OCI-LY7 (cell line): ENCODE measurements around the gene ABHD17A. TPM values are rescaled to one million over a fixed set of nuclear protein-coding genes. Genes with fewer than 3 reads are reported as not detected.
"Not testable (repeated sequence)": the region's sequence is repeated elsewhere in the genome, so short reads cannot be mapped to it uniquely, and the experiment has no call there.

Source experiments
- BruUV-seq: library from RNA; stranded (reverse); fragments of 400-500 nt; replicated peaks from 2 replicates; lab custom pipeline; 2021; lab: Mats Ljungman, UMichigan
- CTCF ChIA-PET: fragments of 300-600 bp; sonication (Branson Sonifier 250); formaldehyde crosslinking; loops from one replicate; lab custom pipeline; 2022; ENCODE audit warnings: antibody characterized with exemption; ENCODE audit not compliant: unreplicated experiment; lab: Charles Lee
- POLR2A ChIA-PET: fragments of 300-600 bp; sonication (Branson Sonifier 250); formaldehyde crosslinking; loops from one replicate; lab custom pipeline; 2022; ENCODE audit warnings: antibody characterized with exemption; lab: Charles Lee
- DNase-seq: peaks from one replicate; pipeline ENCODE4 v3.0.0-alpha.2; 2015; ENCODE audit warnings: low spot score
- H2AFZ ChIP-seq: fragments of 200-600 bp; sonication (generic), shearing (Covaris generic); 2 replicates; pipeline ENCODE4 v1.6.1; 2014; ENCODE audit warnings: mild to moderate bottlenecking, antibody characterized with exemption, low read length, moderate library complexity
- H3K27ac ChIP-seq: fragments of 200-600 bp; sonication (generic); 2 replicates; pipeline ENCODE4 v1.5.1; 2014; ENCODE audit warnings: mixed run types, low read depth, mild to moderate bottlenecking, moderate library complexity, low read length, inconsistent platforms; ENCODE audit not compliant: poor library complexity, severe bottlenecking
- H3K36me3 ChIP-seq: fragments of 200-600 bp; sonication (generic); 2 replicates; pipeline ENCODE4 v1.6.1; 2014; ENCODE audit warnings: mild to moderate bottlenecking, antibody characterized with exemption, low read length, moderate library complexity, mixed read lengths; ENCODE audit not compliant: insufficient read depth
- H3K4me1 ChIP-seq: fragments of 200-600 bp; sonication (generic); 2 replicates; pipeline ENCODE4 v1.5.1; 2014; ENCODE audit warnings: mild to moderate bottlenecking, low read length; ENCODE audit not compliant: insufficient read depth, poor library complexity, severe bottlenecking
- H3K4me2 ChIP-seq: fragments of 200-600 bp; sonication (generic); 2 replicates; pipeline ENCODE4 v1.6.1; 2014; ENCODE audit warnings: mild to moderate bottlenecking, low read length
- H3K4me3 ChIP-seq: fragments of 200-600 bp; sonication (generic); 2 replicates; pipeline ENCODE4 v1.5.1; 2014; ENCODE audit warnings: mild to moderate bottlenecking, low read depth, low read length; ENCODE audit not compliant: poor library complexity, severe bottlenecking
- H3K79me2 ChIP-seq: fragments of 200-600 bp; sonication (generic); 2 replicates; pipeline ENCODE4 v1.6.1; 2016; ENCODE audit warnings: low read depth, mild to moderate bottlenecking, low read length, moderate library complexity, mixed read lengths; ENCODE audit not compliant: insufficient read depth
- H3K9me2 ChIP-seq: fragments of 200-600 bp; sonication (generic); 2 replicates; pipeline ENCODE4 v1.6.1; 2016; ENCODE audit warnings: mild to moderate bottlenecking, low read length, mixed read lengths; ENCODE audit not compliant: insufficient read depth
- H3K9me3 ChIP-seq: fragments of 200-600 bp; sonication (generic); 2 replicates; pipeline ENCODE4 v1.6.1; 2014; ENCODE audit warnings: mild to moderate bottlenecking, mixed run types, low read length, mixed read lengths
- H4K20me1 ChIP-seq: fragments of 200-600 bp; sonication (generic); 2 replicates; pipeline ENCODE4 v1.6.1; 2014; ENCODE audit warnings: mild to moderate bottlenecking, antibody characterized with exemption, low read length, moderate library complexity, mixed read lengths; ENCODE audit not compliant: insufficient read depth
- EZH2phosphoT487 ChIP-seq: fragments of 200-600 bp; sonication (generic); IDR thresholded peaks from 2 replicates; pipeline ENCODE4 v1.6.1; 2018; ENCODE audit warnings: low read depth, borderline replicate concordance, mild to moderate bottlenecking, mixed run types, antibody characterized with exemption, low read length, moderate library complexity, mixed read lengths
- intact Hi-C: fragments of 100-400 bp; cut with micrococcal nuclease; formaldehyde crosslinking; loops from one replicate; pipeline ENCODE4 v1.10.0; 2022; ENCODE audit not compliant: unreplicated experiment
- total RNA-seq, 2 experiments: library from RNA; depleted of rRNA in 1 of 2; stranded (reverse); fragments of >200 nt in 1 of 2; shearing (Covaris generic) in 1 of 2; gene quantifications; 2 replicates each; pipeline ENCODE4 v1.2.3, GENCODE V29; 2014 to 2022
- TF ChIP-seq, protein P1 (sequence below): fragments of 200-600 bp; sonication (generic); conservative IDR thresholded peaks from 2 replicates; pipeline ENCODE4 v1.5.1; 2014; ENCODE audit warnings: mild to moderate bottlenecking, antibody characterized with exemption, low read length, moderate library complexity, mixed read lengths

ABHD17A gene
- total RNA-seq, 2 experiments from 2014 or later, result 71.3 to 130 TPM

DNA sequence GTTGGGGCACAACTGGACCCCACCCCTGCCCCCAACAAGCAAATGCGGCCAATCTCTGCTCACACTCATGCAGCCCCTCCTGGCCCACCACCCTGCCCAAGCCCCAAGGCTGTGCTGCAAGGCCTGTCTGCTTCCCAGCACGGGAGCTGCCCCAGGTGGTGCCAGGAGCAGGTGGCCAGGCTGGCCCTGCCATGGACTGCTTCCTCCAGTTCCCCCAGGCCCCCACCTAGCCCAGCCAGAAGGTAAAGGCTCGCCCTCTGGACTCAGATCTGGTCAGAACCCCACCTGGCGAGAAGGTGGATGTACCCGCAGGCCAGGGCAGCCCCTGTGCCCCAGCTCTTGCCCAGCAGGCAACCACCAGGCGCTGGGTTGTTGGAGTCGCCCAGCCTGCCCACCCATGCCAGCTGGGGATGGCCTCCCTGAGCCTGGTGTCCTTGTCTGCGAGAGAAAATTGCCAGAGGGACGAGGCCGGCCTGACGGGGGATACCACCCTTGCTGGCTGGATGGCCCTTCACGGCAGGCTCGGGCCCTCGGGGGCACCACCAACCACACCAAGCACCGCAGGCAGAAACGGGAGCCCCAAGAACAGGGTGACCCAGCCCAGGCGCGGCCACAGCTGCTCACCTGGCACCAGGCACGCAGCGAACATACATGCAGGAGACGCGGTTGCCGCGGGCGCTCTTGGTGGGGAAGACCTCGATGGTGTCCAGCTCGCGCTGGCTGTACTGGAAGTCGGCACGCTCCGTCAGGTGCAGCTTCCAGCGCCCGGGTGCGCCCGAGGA is 4.5 kb downstream of the ABHD17A start:
- DNase-seq, result no peak
- ChIA-PET POLR2A (no interaction called here), CTCF (no interaction called here)
- BruUV-seq, result no TSS peak
- Histone ChIP-seq H3K9me2 (no peaks in the 10 kb centered on the region), H3K36me3 (peaks cover 6% of the 10 kb centered on the region; the same call in 1 of the 2 replicates), H3K4me3 (no peak overlapping the region), H3K79me2 (peaks cover 36% of the 10 kb centered on the region), H3K4me1 (peaks cover 32% of the 10 kb centered on the region), H3K9me3 (no peaks in the 10 kb centered on the region), H3K4me2 (no peak overlapping the region), H4K20me1 (0 out of 2 replicates have a peak, but pooled peaks cover 5% of the 10 kb centered on the region), H3K27ac (no peak overlapping the region), H2AFZ (no peak overlapping the region)
- intact Hi-C loops, result no loop called here
- TF ChIP-seq EZH2phosphoT487, result no peak
- TF ChIP-seq, protein P1, sequence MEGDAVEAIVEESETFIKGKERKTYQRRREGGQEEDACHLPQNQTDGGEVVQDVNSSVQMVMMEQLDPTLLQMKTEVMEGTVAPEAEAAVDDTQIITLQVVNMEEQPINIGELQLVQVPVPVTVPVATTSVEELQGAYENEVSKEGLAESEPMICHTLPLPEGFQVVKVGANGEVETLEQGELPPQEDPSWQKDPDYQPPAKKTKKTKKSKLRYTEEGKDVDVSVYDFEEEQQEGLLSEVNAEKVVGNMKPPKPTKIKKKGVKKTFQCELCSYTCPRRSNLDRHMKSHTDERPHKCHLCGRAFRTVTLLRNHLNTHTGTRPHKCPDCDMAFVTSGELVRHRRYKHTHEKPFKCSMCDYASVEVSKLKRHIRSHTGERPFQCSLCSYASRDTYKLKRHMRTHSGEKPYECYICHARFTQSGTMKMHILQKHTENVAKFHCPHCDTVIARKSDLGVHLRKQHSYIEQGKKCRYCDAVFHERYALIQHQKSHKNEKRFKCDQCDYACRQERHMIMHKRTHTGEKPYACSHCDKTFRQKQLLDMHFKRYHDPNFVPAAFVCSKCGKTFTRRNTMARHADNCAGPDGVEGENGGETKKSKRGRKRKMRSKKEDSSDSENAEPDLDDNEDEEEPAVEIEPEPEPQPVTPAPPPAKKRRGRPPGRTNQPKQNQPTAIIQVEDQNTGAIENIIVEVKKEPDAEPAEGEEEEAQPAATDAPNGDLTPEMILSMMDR, result no peak

DNA sequence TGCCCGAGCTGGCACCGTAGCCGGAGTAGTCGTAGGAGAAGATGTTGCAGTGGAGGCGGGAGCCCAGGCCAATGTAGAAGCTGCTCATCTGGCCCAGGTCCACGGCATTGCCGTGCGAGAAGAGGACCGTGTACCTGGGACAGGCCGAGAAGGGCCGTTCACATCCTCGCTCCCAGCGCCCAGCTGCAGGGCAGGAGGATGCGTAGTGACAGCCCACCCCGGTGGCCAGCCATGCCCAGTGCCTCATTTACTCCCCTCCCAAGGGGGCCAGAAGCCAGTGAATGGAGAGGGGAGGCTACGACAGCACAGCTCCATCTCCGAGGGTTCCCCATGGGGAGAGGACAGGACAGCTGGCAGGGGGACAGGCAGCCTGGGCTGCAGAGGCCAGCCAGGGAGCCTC is 5.3 kb downstream of the ABHD17A start:
- DNase-seq, CTCF ChIA-PET, H3K4me3 ChIP-seq, H3K9me3 ChIP-seq, H2AFZ ChIP-seq, POLR2A ChIA-PET, intact Hi-C loops, H3K27ac ChIP-seq, H3K4me2 ChIP-seq, H3K9me2 ChIP-seq, H4K20me1 ChIP-seq, BruUV-seq: not testable (repeated sequence)
- Histone ChIP-seq H3K79me2 (peaks cover 44% of the 10 kb centered on the region), H3K4me1 (peaks cover 32% of the 10 kb centered on the region), H3K36me3 (peaks cover 11% of the 10 kb centered on the region; the same call in 1 of the 2 replicates)

DNA sequence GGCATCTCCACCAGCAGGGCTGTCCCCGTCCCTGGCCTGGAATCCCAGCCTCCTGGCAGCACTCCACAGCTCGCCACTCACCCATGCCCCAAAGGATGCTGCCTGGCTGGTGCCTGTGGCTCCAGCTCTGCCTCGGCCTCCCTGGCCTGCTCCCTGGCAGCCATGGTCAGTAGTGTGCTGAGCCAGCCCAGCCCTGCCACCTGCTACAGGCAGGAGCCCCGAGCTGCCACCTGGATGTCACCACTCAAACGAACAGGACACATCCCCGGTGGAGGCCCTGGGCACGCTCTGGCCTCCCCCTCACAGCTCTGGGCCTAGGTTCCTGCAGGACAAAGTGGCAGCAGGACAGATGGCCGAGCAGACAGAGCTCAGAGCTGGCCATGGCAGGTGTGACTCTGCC is 6.7 kb downstream of the ABHD17A start:
- Histone ChIP-seq H3K79me2 (peaks cover 44% of the 10 kb centered on the region), H3K4me1 (peaks cover 35% of the 10 kb centered on the region), H4K20me1 (peaks cover 13% of the 10 kb centered on the region), H3K36me3 (peaks cover 20% of the 10 kb centered on the region)
- H3K4me2 ChIP-seq, DNase-seq, BruUV-seq, POLR2A ChIA-PET, H3K9me3 ChIP-seq, H3K9me2 ChIP-seq, intact Hi-C loops, H3K27ac ChIP-seq, H2AFZ ChIP-seq, CTCF ChIA-PET, H3K4me3 ChIP-seq: not testable (repeated sequence)

DNA sequence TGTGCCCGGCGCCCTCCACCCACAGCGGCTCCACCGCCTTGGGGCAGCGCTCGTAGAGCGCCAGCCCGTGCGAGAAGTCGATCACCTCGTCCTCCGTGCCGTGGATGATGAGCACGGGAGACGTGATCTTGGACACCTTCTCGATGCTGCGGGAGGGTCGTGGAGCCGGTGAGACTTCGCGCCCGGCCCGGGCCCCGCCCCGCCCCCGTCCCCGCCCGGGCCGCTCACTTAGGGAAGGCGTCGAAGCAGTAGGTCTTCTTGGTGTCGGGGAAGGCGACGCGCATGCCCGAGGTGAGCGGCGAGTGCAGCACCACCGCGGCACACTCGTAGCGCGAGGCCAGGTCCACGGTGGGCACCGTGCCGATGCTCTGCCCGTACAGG is 8.0 kb downstream of the ABHD17A start:
- H3K4me3 ChIP-seq, POLR2A ChIA-PET, CTCF ChIA-PET, H3K4me2 ChIP-seq, H3K9me3 ChIP-seq, intact Hi-C loops, H2AFZ ChIP-seq, BruUV-seq, H3K27ac ChIP-seq, H3K9me2 ChIP-seq, DNase-seq: not testable (repeated sequence)
- H4K20me1 ChIP-seq, result peaks cover 13% of the 10 kb centered on the region
- peaks cover 44% of the 10 kb centered on the region for H3K79me2 ChIP-seq
- peaks cover 33% of the 10 kb centered on the region for H3K36me3 ChIP-seq
- H3K4me1 ChIP-seq, result peaks cover 26% of the 10 kb centered on the region

DNA sequence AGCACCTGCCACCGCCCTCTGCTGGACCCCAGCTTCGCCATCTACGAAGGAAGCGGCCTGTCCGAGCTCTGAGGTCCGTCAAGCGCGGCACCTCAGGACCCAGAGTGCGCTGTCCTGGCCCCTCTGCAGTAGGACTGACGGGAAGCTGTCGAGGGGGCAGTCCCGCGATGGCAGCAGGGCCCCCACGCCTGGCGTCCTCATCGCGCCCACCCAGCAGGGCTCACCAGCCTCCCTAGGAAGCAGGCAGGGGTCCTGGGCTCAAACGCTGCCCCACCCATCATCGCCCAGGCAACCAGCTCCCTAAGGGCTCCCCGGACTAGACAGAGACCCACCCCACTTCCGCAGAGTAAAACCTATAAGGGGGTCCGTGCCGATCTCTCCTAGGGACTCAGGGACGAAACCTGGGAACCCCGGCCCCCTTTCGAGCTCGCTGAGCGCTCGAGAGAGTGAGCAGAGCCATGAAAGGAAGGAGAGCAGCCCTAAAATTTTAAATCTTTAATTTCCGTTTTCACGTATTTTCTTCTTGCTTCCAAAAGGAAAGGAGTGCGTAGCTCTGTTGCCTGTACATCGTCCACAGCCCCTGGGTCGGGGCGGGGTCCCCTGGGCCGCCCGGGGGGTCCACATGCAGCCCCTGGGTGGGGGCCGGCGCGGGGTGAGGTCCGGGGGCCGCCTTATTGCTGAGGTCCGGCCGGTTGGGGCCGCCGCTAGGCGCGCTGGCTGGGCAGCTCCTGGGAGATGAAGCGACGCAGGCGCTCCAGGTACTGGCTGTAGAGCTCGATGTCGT is 8.6 kb downstream of the ABHD17A start:
- DNase-seq, H3K9me2 ChIP-seq, H3K9me3 ChIP-seq, intact Hi-C loops, BruUV-seq, H2AFZ ChIP-seq: not testable (repeated sequence)
- H3K27ac ChIP-seq, result peak overlapping the region; percentile 62
- CTCF ChIA-PET, result interaction anchor here (1.4 kb wide), 1 partner anchor 12 kb away, joined by 12 read pairs; no protein-coding TSS in a partner anchor
- peak overlapping the region; percentile 81 for H3K4me2 ChIP-seq
- peaks cover 13% of the 10 kb centered on the region for H4K20me1 ChIP-seq
- peaks cover 36% of the 10 kb centered on the region for H3K36me3 ChIP-seq
- peak overlapping the region; percentile 100 for H3K4me3 ChIP-seq
- peaks cover 40% of the 10 kb centered on the region for H3K79me2 ChIP-seq
- H3K4me1 ChIP-seq, result peaks cover 20% of the 10 kb centered on the region
- POLR2A ChIA-PET, result interaction anchor here (0.6 to 1.2 kb wide), 4 partner anchors 20 to 1084 kb away, joined by 3 to 6 read pairs (median 5); no protein-coding TSS in a partner anchor
